KOPT-K1 (cell line): Measurements from ENCODE around the gene MORN1.

Experiments
- H3K27ac ChIP-seq: fragments of 200-600 bp; sonication (generic); 2 replicates; pipeline ENCODE4 v1.5.1; 2016; ENCODE audit warnings: antibody characterized with exemption, mild to moderate bottlenecking, low read depth, low read length; ENCODE audit not compliant: poor library complexity, severe bottlenecking
- H3K36me3 ChIP-seq: fragments of 200-600 bp; sonication (generic); 2 replicates; pipeline ENCODE4 v1.5.1; 2017; ENCODE audit warnings: antibody characterized with exemption, mild to moderate bottlenecking, low read length, moderate library complexity; ENCODE audit not compliant: insufficient read depth
- H3K9me3 ChIP-seq: fragments of 200-600 bp; sonication (generic); 2 replicates; pipeline ENCODE4 v1.5.1; 2017; ENCODE audit warnings: antibody characterized with exemption, low read length, mild to moderate bottlenecking; ENCODE audit not compliant: insufficient read depth, poor library complexity, severe bottlenecking

Gene MORN1

GRCh38 chr1:2378956-2379732 is 12.2 kb downstream of the MORN1 start:
- Histone ChIP-seq H3K36me3 (no peaks in the 10 kb centered on the region), H3K9me3 (no peaks in the 10 kb centered on the region), H3K27ac (no peak overlapping the region)

- Histone ChIP-seq H3K27ac (no peak overlapping the region), H3K36me3 (no peaks in the 10 kb centered on the region), H3K9me3 (no peaks in the 10 kb centered on the region)
Measured at GRCh38 chr1:2378441-2378851, 12.9 kb downstream of the MORN1 start.

GRCh38 chr1:2377751-2378440 is 13.5 kb downstream of the MORN1 start:
- Histone ChIP-seq H3K36me3 (no peaks in the 10 kb centered on the region), H3K9me3 (no peaks in the 10 kb centered on the region), H3K27ac (no peak overlapping the region)

GRCh38 chr1:2376931-2377672 is 14.3 kb downstream of the MORN1 start:
- no peaks in the 10 kb centered on the region for H3K9me3 ChIP-seq
- H3K27ac ChIP-seq: no peak overlapping the region
- no peaks in the 10 kb centered on the region for H3K36me3 ChIP-seq

- Histone ChIP-seq H3K9me3 (no peaks in the 10 kb centered on the region), H3K36me3 (no peaks in the 10 kb centered on the region), H3K27ac (no peak overlapping the region)
Measured at GRCh38 chr1:2376261-2376741, 15.1 kb downstream of the MORN1 start.

- Histone ChIP-seq H3K9me3 (no peaks in the 10 kb centered on the region), H3K36me3 (no peaks in the 10 kb centered on the region), H3K27ac (no peak overlapping the region)
Measured at GRCh38 chr1:2375923-2376260, 15.5 kb downstream of the MORN1 start.

GRCh38 chr1:2375246-2375922 is 16.0 kb downstream of the MORN1 start:
- no peak overlapping the region for H3K27ac ChIP-seq
- H3K36me3 ChIP-seq: no peaks in the 10 kb centered on the region
- H3K9me3 ChIP-seq: no peaks in the 10 kb centered on the region

- Histone ChIP-seq H3K36me3 (no peaks in the 10 kb centered on the region), H3K27ac (no peak overlapping the region), H3K9me3 (no peaks in the 10 kb centered on the region)
Measured at GRCh38 chr1:2374252-2375155, 16.9 kb downstream of the MORN1 start.

GRCh38 chr1:2373551-2374251 is 17.7 kb downstream of the MORN1 start:
- Histone ChIP-seq H3K36me3 (no peaks in the 10 kb centered on the region), H3K27ac (no peak overlapping the region), H3K9me3 (no peaks in the 10 kb centered on the region)

- no peaks in the 10 kb centered on the region for H3K9me3 ChIP-seq
- H3K36me3 ChIP-seq: no peaks in the 10 kb centered on the region
- no peak overlapping the region for H3K27ac ChIP-seq
Measured at GRCh38 chr1:2372551-2373490, 18.5 kb downstream of the MORN1 start.

GRCh38 chr1:2368053-2368744 is 23.2 kb downstream of the MORN1 start:
- Histone ChIP-seq H3K27ac (no peak overlapping the region), H3K9me3 (peaks cover 4% of the 10 kb centered on the region), H3K36me3 (no peaks in the 10 kb centered on the region)

- no peak overlapping the region for H3K27ac ChIP-seq
- H3K9me3 ChIP-seq: peaks cover 4% of the 10 kb centered on the region
- no peaks in the 10 kb centered on the region for H3K36me3 ChIP-seq
Measured at GRCh38 chr1:2363847-2364513, 27.4 kb downstream of the MORN1 start.
